Loucy (cell line): Measurements from ENCODE around the gene TRPV6.

Source experiments
- H2AFZ ChIP-seq: fragments of 200-600 bp; sonication (generic); 2 replicates; pipeline ENCODE4 v1.6.0; 2016; ENCODE audit warnings: antibody characterized with exemption, mild to moderate bottlenecking, low read length, moderate library complexity
- H3F3A ChIP-seq: fragments of 200-600 bp; 2 replicates; pipeline ENCODE4 v1.6.0; 2016; ENCODE audit warnings: antibody characterized with exemption, low read depth, mild to moderate bottlenecking
- H3K27me3 ChIP-seq: fragments of 200-600 bp; sonication (generic); 2 replicates; pipeline ENCODE4 v1.6.1; 2014; ENCODE audit warnings: low read length, mild to moderate bottlenecking; ENCODE audit not compliant: insufficient read depth, poor library complexity, severe bottlenecking
- H3K36me3 ChIP-seq: fragments of 200-600 bp; sonication (generic); 2 replicates; pipeline ENCODE4 v1.6.1; 2016; ENCODE audit warnings: low read length; ENCODE audit not compliant: insufficient read depth
- H3K4me1 ChIP-seq: fragments of 200-600 bp; sonication (generic); 2 replicates; pipeline ENCODE4 v1.5.1; 2014; ENCODE audit warnings: low read length, mild to moderate bottlenecking; ENCODE audit not compliant: insufficient read depth, poor library complexity, severe bottlenecking
- H3K4me2 ChIP-seq: fragments of 200-600 bp; sonication (generic); 2 replicates; pipeline ENCODE4 v1.6.0; 2014; ENCODE audit warnings: antibody characterized with exemption, low read length, low read depth, mild to moderate bottlenecking; ENCODE audit not compliant: poor library complexity, severe bottlenecking
- H3K4me3 ChIP-seq: fragments of 200-600 bp; sonication (generic); 2 replicates; pipeline ENCODE4 v1.5.1; 2014; ENCODE audit warnings: low read length, mild to moderate bottlenecking, mixed read lengths; ENCODE audit not compliant: poor library complexity, severe bottlenecking
- H3K79me2 ChIP-seq: fragments of 200-600 bp; sonication (generic); 2 replicates; pipeline ENCODE4 v1.6.1; 2014; ENCODE audit warnings: low read length; ENCODE audit not compliant: insufficient read depth
- H3K9ac ChIP-seq: fragments of 200-600 bp; sonication (generic); 2 replicates; pipeline ENCODE4 v1.6.0; 2014; ENCODE audit warnings: mild to moderate bottlenecking, low read depth, low read length, moderate library complexity; ENCODE audit not compliant: poor library complexity, severe bottlenecking
- H3K9me2 ChIP-seq: fragments of 200-600 bp; sonication (generic); replicated peaks from 2 replicates; pipeline ENCODE4 v1.6.1; 2016; ENCODE audit warnings: low read depth, low read length, mixed read lengths
- H3K9me3 ChIP-seq: fragments of 200-600 bp; sonication (generic); 2 replicates; pipeline ENCODE4 v1.6.1; 2014; ENCODE audit warnings: mild to moderate bottlenecking, antibody characterized with exemption, low read length, low read depth; ENCODE audit not compliant: insufficient read depth
- H4K20me1 ChIP-seq: fragments of 200-600 bp; sonication (generic); 2 replicates; pipeline ENCODE4 v1.6.0; 2014; ENCODE audit warnings: antibody characterized with exemption, low read length, mild to moderate bottlenecking; ENCODE audit not compliant: insufficient read depth, poor library complexity, severe bottlenecking
- CTCF ChIP-seq: fragments of 200-600 bp; sonication (generic); conservative IDR thresholded peaks from 2 replicates; pipeline ENCODE4 v1.5.1; 2014; ENCODE audit warnings: mild to moderate bottlenecking, antibody characterized with exemption, low read length
- EZH2phosphoT487 ChIP-seq: fragments of 200-600 bp; IDR thresholded peaks from 2 replicates; pipeline ENCODE4 v1.6.1; 2018; ENCODE audit warnings: antibody characterized with exemption, mild to moderate bottlenecking, moderate library complexity, borderline replicate concordance

TRPV6 gene

GRCh38 chr7:142860968-142861367, 24.6 kb downstream of the TRPV6 start:
- H3F3A ChIP-seq: no peaks in the 10 kb centered on the region
- H2AFZ ChIP-seq: no peak overlapping the region
- H3K9me2 ChIP-seq: no peaks in the 10 kb centered on the region
- H3K79me2 ChIP-seq: peaks cover 49% of the 10 kb centered on the region
- H3K27me3 ChIP-seq: no peaks in the 10 kb centered on the region
- peaks cover 48% of the 10 kb centered on the region for H3K4me1 ChIP-seq
- no peaks in the 10 kb centered on the region for H3K9me3 ChIP-seq
- H3K36me3 ChIP-seq: peaks cover 26% of the 10 kb centered on the region; the same call in 1 of the 2 replicates
- peaks cover 6% of the 10 kb centered on the region for H4K20me1 ChIP-seq
- TF ChIP-seq EZH2phosphoT487 (no peak), CTCF (no peak)
- no peak overlapping the region for H3K4me3 ChIP-seq
- no peak overlapping the region for H3K9ac ChIP-seq
- no peak overlapping the region for H3K4me2 ChIP-seq

GRCh38 chr7:142859829-142860228, 25.7 kb downstream of the TRPV6 start:
- H3K79me2 ChIP-seq: peaks cover 60% of the 10 kb centered on the region
- H3K4me3 ChIP-seq: peak overlapping the region; percentile 42

GRCh38 chr7:142859411-142859810, 26.1 kb downstream of the TRPV6 start:
- peaks cover 22% of the 10 kb centered on the region; the same call in 1 of the 2 replicates for H3K36me3 ChIP-seq
- peak overlapping the region; percentile 42 for H3K4me3 ChIP-seq
- no peaks in the 10 kb centered on the region for H3K9me2 ChIP-seq
- H4K20me1 ChIP-seq: peaks cover 6% of the 10 kb centered on the region
- H3K9me3 ChIP-seq: no peaks in the 10 kb centered on the region
- H3K4me1 ChIP-seq: peaks cover 55% of the 10 kb centered on the region
- H3F3A ChIP-seq: 0 out of 2 replicates have a peak, but pooled peaks cover under 1% of the 10 kb centered on the region
- TF ChIP-seq CTCF (no peak), EZH2phosphoT487 (no peak)
- H2AFZ ChIP-seq: no peak overlapping the region
- peak overlapping the region; percentile 51 for H3K9ac ChIP-seq
- peak overlapping the region; percentile 99 for H3K4me2 ChIP-seq
- no peaks in the 10 kb centered on the region for H3K27me3 ChIP-seq
- H3K79me2 ChIP-seq: peaks cover 60% of the 10 kb centered on the region

More at GRCh38 chr7:142859829-142860228, 25.7 kb downstream of the TRPV6 start:
- H3K36me3 ChIP-seq: peaks cover 22% of the 10 kb centered on the region; the same call in 1 of the 2 replicates
- H3K9me3 ChIP-seq: no peaks in the 10 kb centered on the region
- H3K9ac ChIP-seq: peak overlapping the region; percentile 51
- H3K4me2 ChIP-seq: peak overlapping the region; percentile 99
- H3K9me2 ChIP-seq: no peaks in the 10 kb centered on the region
- no peak overlapping the region for H2AFZ ChIP-seq
- H3F3A ChIP-seq: no peaks in the 10 kb centered on the region
- peaks cover 55% of the 10 kb centered on the region for H3K4me1 ChIP-seq
- H3K27me3 ChIP-seq: no peaks in the 10 kb centered on the region
- TF ChIP-seq EZH2phosphoT487: no peak
- TF ChIP-seq CTCF: no peak
- peaks cover 6% of the 10 kb centered on the region for H4K20me1 ChIP-seq
